ENCODE results near the gene BHLHA15. TPM values are rescaled to one million over a fixed set of nuclear protein-coding genes. Genes with fewer than 3 reads are reported as not detected.

Gene BHLHA15
- total and polyA plus RNA-seq, 2 of the 13 experiments (the other 11 are each of a cell fraction or from before 2014, with no cell fraction given), result 1.9 to 6.1 TPM

GRCh38 chr7:98211676-98212531 lies 665 bp downstream of the BHLHA15 start (continued):
- TF ChIP-seq KLF13 (CRISPR knock-in tag; IDR thresholded peaks at IDR 0.05) (no peak), ZNF816 (CRISPR knock-in tag; IDR thresholded peaks at IDR 0.05; ENCODE audit: borderline replicate concordance) (peak; percentile 74; the same call in 1 of the 2 replicates), ZNF878 (CRISPR knock-in tag; IDR thresholded peaks at IDR 0.05) (no peak), ZNF460 (CRISPR knock-in tag; IDR thresholded peaks at IDR 0.05; ENCODE audit: borderline replicate concordance) (peak; percentile 63; the same call in 1 of the 2 replicates), RELA (CRISPR knock-in tag; IDR thresholded peaks at IDR 0.05) (no peak), KDM5B (CRISPR knock-in tag; IDR thresholded peaks at IDR 0.05; ENCODE audit: borderline replicate concordance) (peak; percentile 71; the same call in 1 of the 2 replicates), ZNF841 (CRISPR knock-in tag; IDR thresholded peaks at IDR 0.05; ENCODE audit: borderline replicate concordance) (no peak), ZNF710 (CRISPR knock-in tag; IDR thresholded peaks at IDR 0.05; ENCODE audit: borderline replicate concordance) (no peak), ZMAT3 (CRISPR knock-in tag; conservative IDR thresholded peaks at IDR 0.05) (no peak), FOSL1 (CRISPR knock-in tag; IDR thresholded peaks at IDR 0.05; ENCODE audit: borderline replicate concordance) (peak; percentile 93), ZNF75D (CRISPR knock-in tag; IDR thresholded peaks at IDR 0.05; ENCODE audit: borderline replicate concordance) (no peak), ZNF543 (CRISPR knock-in tag; IDR thresholded peaks at IDR 0.05) (no peak)
- TF ChIP-seq, protein P1, sequence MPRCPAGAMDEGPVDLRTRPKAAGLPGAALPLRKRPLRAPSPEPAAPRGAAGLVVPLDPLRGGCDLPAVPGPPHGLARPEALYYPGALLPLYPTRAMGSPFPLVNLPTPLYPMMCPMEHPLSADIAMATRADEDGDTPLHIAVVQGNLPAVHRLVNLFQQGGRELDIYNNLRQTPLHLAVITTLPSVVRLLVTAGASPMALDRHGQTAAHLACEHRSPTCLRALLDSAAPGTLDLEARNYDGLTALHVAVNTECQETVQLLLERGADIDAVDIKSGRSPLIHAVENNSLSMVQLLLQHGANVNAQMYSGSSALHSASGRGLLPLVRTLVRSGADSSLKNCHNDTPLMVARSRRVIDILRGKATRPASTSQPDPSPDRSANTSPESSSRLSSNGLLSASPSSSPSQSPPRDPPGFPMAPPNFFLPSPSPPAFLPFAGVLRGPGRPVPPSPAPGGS (CRISPR knock-in tag; IDR thresholded peaks at IDR 0.05), result no peak
- TF ChIP-seq, protein P2, sequence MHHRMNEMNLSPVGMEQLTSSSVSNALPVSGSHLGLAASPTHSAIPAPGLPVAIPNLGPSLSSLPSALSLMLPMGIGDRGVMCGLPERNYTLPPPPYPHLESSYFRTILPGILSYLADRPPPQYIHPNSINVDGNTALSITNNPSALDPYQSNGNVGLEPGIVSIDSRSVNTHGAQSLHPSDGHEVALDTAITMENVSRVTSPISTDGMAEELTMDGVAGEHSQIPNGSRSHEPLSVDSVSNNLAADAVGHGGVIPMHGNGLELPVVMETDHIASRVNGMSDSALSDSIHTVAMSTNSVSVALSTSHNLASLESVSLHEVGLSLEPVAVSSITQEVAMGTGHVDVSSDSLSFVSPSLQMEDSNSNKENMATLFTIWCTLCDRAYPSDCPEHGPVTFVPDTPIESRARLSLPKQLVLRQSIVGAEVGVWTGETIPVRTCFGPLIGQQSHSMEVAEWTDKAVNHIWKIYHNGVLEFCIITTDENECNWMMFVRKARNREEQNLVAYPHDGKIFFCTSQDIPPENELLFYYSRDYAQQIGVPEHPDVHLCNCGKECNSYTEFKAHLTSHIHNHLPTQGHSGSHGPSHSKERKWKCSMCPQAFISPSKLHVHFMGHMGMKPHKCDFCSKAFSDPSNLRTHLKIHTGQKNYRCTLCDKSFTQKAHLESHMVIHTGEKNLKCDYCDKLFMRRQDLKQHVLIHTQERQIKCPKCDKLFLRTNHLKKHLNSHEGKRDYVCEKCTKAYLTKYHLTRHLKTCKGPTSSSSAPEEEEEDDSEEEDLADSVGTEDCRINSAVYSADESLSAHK (CRISPR knock-in tag; IDR thresholded peaks at IDR 0.05; ENCODE audit: borderline replicate concordance), result no peak
- TF ChIP-seq, protein P3, sequence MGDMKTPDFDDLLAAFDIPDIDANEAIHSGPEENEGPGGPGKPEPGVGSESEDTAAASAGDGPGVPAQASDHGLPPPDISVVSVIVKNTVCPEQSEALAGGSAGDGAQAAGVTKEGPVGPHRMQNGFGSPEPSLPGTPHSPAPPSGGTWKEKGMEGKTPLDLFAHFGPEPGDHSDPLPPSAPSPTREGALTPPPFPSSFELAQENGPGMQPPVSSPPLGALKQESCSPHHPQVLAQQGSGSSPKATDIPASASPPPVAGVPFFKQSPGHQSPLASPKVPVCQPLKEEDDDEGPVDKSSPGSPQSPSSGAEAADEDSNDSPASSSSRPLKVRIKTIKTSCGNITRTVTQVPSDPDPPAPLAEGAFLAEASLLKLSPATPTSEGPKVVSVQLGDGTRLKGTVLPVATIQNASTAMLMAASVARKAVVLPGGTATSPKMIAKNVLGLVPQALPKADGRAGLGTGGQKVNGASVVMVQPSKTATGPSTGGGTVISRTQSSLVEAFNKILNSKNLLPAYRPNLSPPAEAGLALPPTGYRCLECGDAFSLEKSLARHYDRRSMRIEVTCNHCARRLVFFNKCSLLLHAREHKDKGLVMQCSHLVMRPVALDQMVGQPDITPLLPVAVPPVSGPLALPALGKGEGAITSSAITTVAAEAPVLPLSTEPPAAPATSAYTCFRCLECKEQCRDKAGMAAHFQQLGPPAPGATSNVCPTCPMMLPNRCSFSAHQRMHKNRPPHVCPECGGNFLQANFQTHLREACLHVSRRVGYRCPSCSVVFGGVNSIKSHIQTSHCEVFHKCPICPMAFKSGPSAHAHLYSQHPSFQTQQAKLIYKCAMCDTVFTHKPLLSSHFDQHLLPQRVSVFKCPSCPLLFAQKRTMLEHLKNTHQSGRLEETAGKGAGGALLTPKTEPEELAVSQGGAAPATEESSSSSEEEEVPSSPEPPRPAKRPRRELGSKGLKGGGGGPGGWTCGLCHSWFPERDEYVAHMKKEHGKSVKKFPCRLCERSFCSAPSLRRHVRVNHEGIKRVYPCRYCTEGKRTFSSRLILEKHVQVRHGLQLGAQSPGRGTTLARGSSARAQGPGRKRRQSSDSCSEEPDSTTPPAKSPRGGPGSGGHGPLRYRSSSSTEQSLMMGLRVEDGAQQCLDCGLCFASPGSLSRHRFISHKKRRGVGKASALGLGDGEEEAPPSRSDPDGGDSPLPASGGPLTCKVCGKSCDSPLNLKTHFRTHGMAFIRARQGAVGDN (CRISPR knock-in tag; IDR thresholded peaks at IDR 0.05), result peak; percentile 90
- TF ChIP-seq, protein P4, sequence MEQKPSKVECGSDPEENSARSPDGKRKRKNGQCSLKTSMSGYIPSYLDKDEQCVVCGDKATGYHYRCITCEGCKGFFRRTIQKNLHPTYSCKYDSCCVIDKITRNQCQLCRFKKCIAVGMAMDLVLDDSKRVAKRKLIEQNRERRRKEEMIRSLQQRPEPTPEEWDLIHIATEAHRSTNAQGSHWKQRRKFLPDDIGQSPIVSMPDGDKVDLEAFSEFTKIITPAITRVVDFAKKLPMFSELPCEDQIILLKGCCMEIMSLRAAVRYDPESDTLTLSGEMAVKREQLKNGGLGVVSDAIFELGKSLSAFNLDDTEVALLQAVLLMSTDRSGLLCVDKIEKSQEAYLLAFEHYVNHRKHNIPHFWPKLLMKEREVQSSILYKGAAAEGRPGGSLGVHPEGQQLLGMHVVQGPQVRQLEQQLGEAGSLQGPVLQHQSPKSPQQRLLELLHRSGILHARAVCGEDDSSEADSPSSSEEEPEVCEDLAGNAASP (CRISPR knock-in tag; IDR thresholded peaks at IDR 0.05; ENCODE audit: borderline replicate concordance), result peak; percentile 96

Data from HepG2 (cell line).